Adrenal gland (tissue), 12 donors: ENCODE measurements around the gene CREM. TPM values are rescaled to one million over a fixed set of nuclear protein-coding genes. Genes with fewer than 3 reads are reported as not detected.

Source experiments
- DNase-seq, 7 donors: peaks; one replicate each; pipeline ENCODE4 v3.0.0-alpha.2; 2019 to 2020
- H3K27ac ChIP-seq, 5 donors: fragments of 200-600 bp; sonication (generic) in 4 of 5; 1 replicate in 3 of 5; 2 replicates in 2 of 5; pipeline versions ENCODE4 v1.5.1 to v1.8.0; 2016 to 2020; ENCODE audit warnings: mild to moderate bottlenecking in 1 of 5
- H3K27me3 ChIP-seq: fragments of 200-600 bp; 2 replicates; pipeline ENCODE4 v1.8.0; 2021
- H3K36me3 ChIP-seq, 2 donors: fragments of 200-600 bp; replicated peaks in 1 of 2; 1 replicate in 1 of 2; 2 replicates in 1 of 2; pipeline versions ENCODE4 v1.5.1 to v1.8.0; 2018 to 2022
- H3K4me1 ChIP-seq, 2 donors: fragments of 200-600 bp; replicated peaks in 1 of 2; 1 replicate in 1 of 2; 2 replicates in 1 of 2; pipeline versions ENCODE4 v1.5.1 to v1.8.0; 2018 to 2021
- H3K4me3 ChIP-seq, 4 donors: fragments of 200-600 bp; sonication (generic) in 3 of 4; one replicate each; pipeline ENCODE4 v1.5.1; 2016 to 2018
- H3K9me3 ChIP-seq, 3 donors: fragments of 200-600 bp; sonication (generic) in 1 of 3; replicated peaks in 1 of 3; 1 replicate in 2 of 3; 2 replicates in 1 of 3; pipeline versions ENCODE4 v1.5.1 to v1.8.0; 2016 to 2021
- POLR2A ChIP-seq, 2 donors: fragments of 450-650 bp; IDR thresholded peaks; one replicate each; pipeline ENCODE4 v1.6.1; 2017; ENCODE audit warnings: antibody characterized with exemption in 2 of 2, mild to moderate bottlenecking in 2 of 2, moderate library complexity in 1 of 2
- WGBS, 4 donors: extraction: QIAGEN DNeasy Blood & Tissue Kit in 2 of 4; methylation state at CpG; one replicate each; pipeline versions ENCODE4 v1.1.5 to v1.1.7; 2013 to 2017; 5-methylcytosine and 5-hydroxymethylcytosine counted together
- intact Hi-C, 2 donors: fragments of 100-400 bp; cut with DNase I; formaldehyde crosslinking; loops; one replicate each; pipeline versions ENCODE4 v1.14.1 to v1.15.0; 2022 to 2023
- polyA plus RNA-seq, 3 donors: library from polyadenylated mRNA; stranded (reverse); fragments of 200-250 nt in 2 of 3; fragments of 350-450 nt in 1 of 3; fragmentation: Illumina TruSeq in 1 of 3; extraction: RNeasy Lipid Tissue Mini Kit (QIAGEN cat#74804) in 1 of 3; gene quantifications; one replicate each; pipeline ENCODE4 v1.2.3, GENCODE V29; 2013 to 2014
- total RNA-seq, 9 donors: library from RNA; depleted of rRNA in 4 of 9; stranded (reverse); fragments of >200 nt in 4 of 9; fragments of 120-200 nt in 1 of 9; fragmentation: NEBNext Ultra II Directional in 1 of 9; extraction: Animal tissue kit (Norgen Biotek cat#: 25700) in 1 of 9; gene quantifications; one replicate each; pipeline versions ENCODE4 v1.1.0 to v1.2.4, GENCODE V29; 2013 to 2023
- TF ChIP-seq, protein P1 (sequence below), 6 experiments: fragments of 450-650 bp in 4 of 6; fragments of 200-600 bp in 2 of 6; sonication (generic) in 1 of 6; IDR thresholded peaks; 1 replicate in 5 of 6; 2 replicates in 1 of 6; pipeline versions ENCODE4 v1.5.1 to v1.8.0; 2016 to 2021; ENCODE audit warnings: antibody characterized with exemption in 6 of 6, mild to moderate bottlenecking in 2 of 6, moderate library complexity in 1 of 6
- donor health status: healthy with polysubstance abuse.
- donor health status: Bipolar disorder and iron deficiency.
- donor health status: DM: yes; HTN: yes; CAD: no.
- donor health status: DM: no; HTN: no; CAD: no.
- donor health status: DM: no; HTN: no; CAD: no.
- donor health status: DM: yes; HTN: yes; CAD: no.

Gene CREM
- total and polyA plus RNA-seq, 12 donors, result 75.2 to 340 (median 119) TPM

GRCh38 chr10:35246770-35247343 is 120.2 kb downstream of the CREM start:
- intact Hi-C loops, result no loop called here
- TF ChIP-seq POLR2A (IDR thresholded peaks at IDR 0.05), result no peak
- TF ChIP-seq, protein P1, sequence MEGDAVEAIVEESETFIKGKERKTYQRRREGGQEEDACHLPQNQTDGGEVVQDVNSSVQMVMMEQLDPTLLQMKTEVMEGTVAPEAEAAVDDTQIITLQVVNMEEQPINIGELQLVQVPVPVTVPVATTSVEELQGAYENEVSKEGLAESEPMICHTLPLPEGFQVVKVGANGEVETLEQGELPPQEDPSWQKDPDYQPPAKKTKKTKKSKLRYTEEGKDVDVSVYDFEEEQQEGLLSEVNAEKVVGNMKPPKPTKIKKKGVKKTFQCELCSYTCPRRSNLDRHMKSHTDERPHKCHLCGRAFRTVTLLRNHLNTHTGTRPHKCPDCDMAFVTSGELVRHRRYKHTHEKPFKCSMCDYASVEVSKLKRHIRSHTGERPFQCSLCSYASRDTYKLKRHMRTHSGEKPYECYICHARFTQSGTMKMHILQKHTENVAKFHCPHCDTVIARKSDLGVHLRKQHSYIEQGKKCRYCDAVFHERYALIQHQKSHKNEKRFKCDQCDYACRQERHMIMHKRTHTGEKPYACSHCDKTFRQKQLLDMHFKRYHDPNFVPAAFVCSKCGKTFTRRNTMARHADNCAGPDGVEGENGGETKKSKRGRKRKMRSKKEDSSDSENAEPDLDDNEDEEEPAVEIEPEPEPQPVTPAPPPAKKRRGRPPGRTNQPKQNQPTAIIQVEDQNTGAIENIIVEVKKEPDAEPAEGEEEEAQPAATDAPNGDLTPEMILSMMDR (IDR thresholded peaks at IDR 0.05), result no peak
- peak in 1 of 7 donors; percentile 13 for DNase-seq
- H3K4me3 ChIP-seq, result no peak overlapping the region
- H3K9me3 ChIP-seq, result no peaks in the 10 kb centered on the region
- no peaks in the 10 kb centered on the region for H3K4me1 ChIP-seq
- no peaks in the 10 kb centered on the region for H3K36me3 ChIP-seq
- WGBS, 4 donors, result 87 to 92% (median 91%) methylated on average over 8 of the region's 8 CpGs
- no peaks in the 10 kb centered on the region for H3K27me3 ChIP-seq
- H3K27ac ChIP-seq, result no peak overlapping the region

- H3K27ac ChIP-seq, result no peak overlapping the region
- TF ChIP-seq, protein P1 (IDR thresholded peaks at IDR 0.05), result no peak
- no peak for TF ChIP-seq POLR2A (IDR thresholded peaks at IDR 0.05)
- 78 to 85% (median 81%) methylated on average over 6 of the region's 6 CpGs for WGBS, 4 donors
- DNase-seq, result no peak
- intact Hi-C loops, result no loop called here
- H3K4me3 ChIP-seq, result no peak overlapping the region
- H3K36me3 ChIP-seq, result no peaks in the 10 kb centered on the region
- H3K27me3 ChIP-seq, result no peaks in the 10 kb centered on the region
- H3K9me3 ChIP-seq, result no peaks in the 10 kb centered on the region
- no peaks in the 10 kb centered on the region for H3K4me1 ChIP-seq
These were observed 124.9 kb downstream of the CREM start for GRCh38 chr10:35251373-35252100.

DNA sequence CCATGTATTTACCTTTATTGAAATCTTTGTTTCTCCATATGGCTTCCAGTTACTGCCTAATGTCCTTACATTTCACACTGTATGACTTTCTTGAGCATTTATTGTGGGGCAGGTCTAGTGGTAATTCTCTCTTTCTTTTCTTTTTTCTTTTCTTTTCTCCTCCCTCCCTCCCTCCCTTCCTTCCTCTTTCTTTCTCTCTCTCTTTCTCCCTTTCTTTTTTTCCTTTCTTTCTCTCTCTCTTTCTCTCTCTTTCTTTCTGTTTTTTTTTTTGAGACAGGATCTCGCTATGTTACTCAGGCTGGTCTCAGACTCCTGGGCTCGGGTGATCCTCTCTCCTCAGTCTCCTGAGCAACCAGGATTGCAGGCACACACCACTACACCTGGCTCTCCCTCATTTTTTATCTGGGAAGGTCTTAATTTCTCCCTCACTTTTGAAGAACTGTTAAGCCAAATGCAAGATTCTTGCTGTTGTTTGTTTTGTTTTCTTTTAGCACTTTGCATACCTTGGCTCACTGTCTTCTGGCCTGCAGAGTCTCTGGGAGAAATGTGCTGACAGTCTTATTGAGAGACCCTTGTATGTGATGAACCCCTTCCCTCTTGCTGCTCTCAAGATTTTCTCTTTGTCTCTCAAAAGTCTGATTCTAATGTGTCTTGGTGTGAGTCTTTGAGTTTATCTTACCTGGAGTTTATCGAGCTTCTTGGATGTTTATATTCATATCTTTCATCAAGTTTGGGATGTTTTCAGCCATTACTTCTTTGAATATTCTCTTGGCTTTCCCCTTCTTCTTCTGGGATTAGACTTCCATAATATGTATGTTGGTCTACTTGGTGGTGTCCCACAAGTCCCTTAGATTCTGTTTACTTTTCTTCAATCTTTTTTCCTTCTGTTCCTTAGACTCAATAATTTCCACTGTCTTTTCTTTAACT is 130.7 kb downstream of the CREM start:
- TF ChIP-seq, protein P1 (IDR thresholded peaks at IDR 0.05), result no peak
- TF ChIP-seq POLR2A (IDR thresholded peaks at IDR 0.05), result no peak
- 85 to 90% (median 89%) methylated on average over 3 of the region's 3 CpGs for WGBS, 4 donors
- Histone ChIP-seq H3K4me1 (no peaks in the 10 kb centered on the region), H3K27ac (no peak overlapping the region), H3K4me3 (no peak overlapping the region), H3K9me3 (no peaks in the 10 kb centered on the region), H3K36me3 (no peaks in the 10 kb centered on the region), H3K27me3 (no peaks in the 10 kb centered on the region)
- peak in 1 of 7 donors; percentile 2 for DNase-seq
- intact Hi-C loops, result no loop called here

DNA sequence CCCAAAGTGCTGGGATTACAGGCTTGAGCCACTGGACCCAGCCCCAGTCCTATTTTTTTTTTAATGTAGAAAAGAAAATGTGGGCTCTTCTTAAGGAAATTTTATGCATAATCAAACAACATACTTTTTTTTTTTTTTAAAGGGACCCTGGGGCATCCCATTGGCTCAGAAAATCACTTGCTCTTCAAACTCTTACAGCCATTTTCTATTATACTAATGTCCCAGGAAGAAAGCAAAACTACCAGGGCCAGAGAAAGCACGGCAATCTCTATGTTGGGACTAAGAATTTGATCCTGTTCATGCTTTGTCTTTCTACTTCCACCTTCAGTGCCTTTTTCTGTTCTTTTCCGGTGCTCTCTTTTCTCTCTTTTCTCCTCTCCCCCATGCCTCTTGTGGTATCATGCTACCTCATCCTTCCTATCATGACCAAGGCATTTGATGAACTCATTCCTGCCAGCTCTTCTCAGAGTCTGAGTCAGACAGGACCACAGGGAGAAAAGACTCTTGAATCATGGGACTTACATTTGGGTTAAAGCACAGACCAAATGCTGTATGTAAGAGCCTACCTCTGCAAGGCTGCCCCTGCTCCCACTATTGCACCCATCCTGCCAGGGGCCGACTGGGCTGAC is 133.2 kb downstream of the CREM start:
- no peak overlapping the region for H3K27ac ChIP-seq
- no peak overlapping the region for H3K4me3 ChIP-seq
- no peaks in the 10 kb centered on the region for H3K36me3 ChIP-seq
- 62 to 79% (median 77%) methylated on average over 2 to 3 of the region's 3 CpGs for WGBS, 4 donors
- intact Hi-C loops, result no loop called here
- TF ChIP-seq POLR2A (IDR thresholded peaks at IDR 0.05), result no peak
- TF ChIP-seq, protein P1 (IDR thresholded peaks at IDR 0.05), result no peak
- DNase-seq, result peak in 1 of 7 donors; percentile 2
- no peaks in the 10 kb centered on the region for H3K9me3 ChIP-seq
- no peaks in the 10 kb centered on the region for H3K4me1 ChIP-seq
- no peaks in the 10 kb centered on the region for H3K27me3 ChIP-seq
